CD4-positive, CD25-positive, alpha-beta regulatory T cell (primary cell): ENCODE measurements around the gene PKNOX2. TPM values are rescaled to one million over a fixed set of nuclear protein-coding genes. Genes with fewer than 3 reads are reported as not detected.
A peak's percentile ranks its signal among the peaks of the same experiment; 100 is the strongest.
"Not testable (repeated sequence)": the region's sequence is repeated elsewhere in the genome, so short reads cannot be mapped to it uniquely, and the experiment has no call there.

Experiments used
- ATAC-seq, 2 donors: fragments of 150-1000 bp; cut with Tn5 transposase; one replicate each; pipeline ENCODE4 v1.10.0; 2021; ENCODE audit warnings: low read depth in 2 of 2, moderate number of reproducible peaks in 2 of 2, moderate library complexity in 1 of 2
- DNase-seq, 3 donors: peaks; one replicate each; pipeline versions ENCODE4 v3.0.0 to v3.0.0-alpha.2; 2012 to 2022; ENCODE audit warnings: mixed read lengths in 1 of 3
- H3K27ac ChIP-seq: one replicate; pipeline ENCODE4 v1.7.0; 2013; ENCODE audit warnings: mild to moderate bottlenecking, low read length; ENCODE audit not compliant: insufficient read depth, poor library complexity, severe bottlenecking
- H3K27me3 ChIP-seq: one replicate; pipeline ENCODE4 v1.7.0; 2013; ENCODE audit warnings: low read length; ENCODE audit not compliant: control insufficient read depth, insufficient read depth
- H3K36me3 ChIP-seq: one replicate; pipeline ENCODE4 v1.7.0; 2013; ENCODE audit warnings: mild to moderate bottlenecking, low read length, moderate library complexity; ENCODE audit not compliant: control insufficient read depth, insufficient read depth
- H3K4me1 ChIP-seq: 2 replicates; pipeline ENCODE4 v1.7.0; 2013; ENCODE audit warnings: mild to moderate bottlenecking, low read length; ENCODE audit not compliant: insufficient read depth, control insufficient read depth, poor library complexity, severe bottlenecking
- H3K4me3 ChIP-seq: one replicate; pipeline ENCODE4 v1.7.0; 2013; ENCODE audit warnings: low read depth, mild to moderate bottlenecking, low read length, moderate library complexity
- H3K9me3 ChIP-seq, 2 experiments: 1 replicate in 1 of 2; 2 replicates in 1 of 2; pipeline ENCODE4 v1.7.0; 2013; ENCODE audit warnings: low read length in 2 of 2, mild to moderate bottlenecking in 1 of 2, moderate library complexity in 1 of 2; ENCODE audit not compliant: control insufficient read depth in 2 of 2
- H3K27ac Mint-ChIP-seq, 3 donors: one replicate each; pipeline ENCODE4 v1.8.0; 2020 to 2022; ENCODE audit warnings: mild to moderate bottlenecking in 3 of 3, mixed read lengths in 3 of 3, moderate library complexity in 2 of 3
- H3K27me3 Mint-ChIP-seq: one replicate; pipeline ENCODE4 v1.8.0; 2022; ENCODE audit warnings: mild to moderate bottlenecking, mixed read lengths
- H3K36me3 Mint-ChIP-seq: one replicate; pipeline ENCODE4 v1.8.0; 2020; ENCODE audit warnings: mixed read lengths
- H3K4me1 Mint-ChIP-seq, 4 donors: one replicate each; pipeline ENCODE4 v1.8.0; 2020 to 2022; ENCODE audit warnings: mixed read lengths in 4 of 4, mild to moderate bottlenecking in 1 of 4
- H3K4me3 Mint-ChIP-seq, 4 donors: one replicate each; pipeline ENCODE4 v1.8.0; 2020 to 2022; ENCODE audit warnings: mild to moderate bottlenecking in 4 of 4, mixed read lengths in 4 of 4, moderate library complexity in 3 of 4
- H3K9me3 Mint-ChIP-seq, 7 donors: one replicate each; pipeline ENCODE4 v1.8.0; 2020 to 2022; ENCODE audit warnings: mixed read lengths in 7 of 7, mild to moderate bottlenecking in 3 of 7, moderate library complexity in 2 of 7
- polyA plus RNA-seq, 4 donors: library from polyadenylated mRNA; unstranded; fragments of 300-500 nt; fragmentation: Illumina TruSeq; gene quantifications; one replicate each; pipeline ENCODE4 v1.2.3, GENCODE V29; 2021
- total RNA-seq: library from RNA; stranded (reverse); gene quantifications from one replicate; pipeline ENCODE4 v1.2.3, GENCODE V29; 2022

Gene PKNOX2
- total and polyA plus RNA-seq, 5 donors from 2014 or later: not detected

GRCh38 chr11:125215976-125216375 lies 51.4 kb downstream of the PKNOX2 start:
- no peaks in the 10 kb centered on the region for H3K36me3 ChIP-seq
- DNase-seq: no peak
- Mint-ChIP-seq H3K9me3 (no peaks in the 10 kb centered on the region), H3K36me3 (no peaks in the 10 kb centered on the region), H3K4me1 (no peaks in the 10 kb centered on the region), H3K4me3 (no peak overlapping the region), H3K27ac (no peak overlapping the region), H3K27me3 (peaks cover 18% of the 10 kb centered on the region)
- H3K9me3 ChIP-seq: no peaks in the 10 kb centered on the region
- no peaks in the 10 kb centered on the region for H3K4me1 ChIP-seq
- ATAC-seq: no peak
- no peak overlapping the region for H3K27ac ChIP-seq
- H3K27me3 ChIP-seq: no peaks in the 10 kb centered on the region
- no peak overlapping the region for H3K4me3 ChIP-seq

- H3K36me3 ChIP-seq: no peaks in the 10 kb centered on the region
- peak overlapping the region in 1 of 4 donors; percentile 28 for H3K4me3 Mint-ChIP-seq
- no peaks in the 10 kb centered on the region for H3K27me3 ChIP-seq
- no peaks in the 10 kb centered on the region for H3K9me3 ChIP-seq
- ATAC-seq (no peak), DNase-seq (no peak)
- H3K9me3 Mint-ChIP-seq: no peaks in the 10 kb centered on the region
- H3K27me3 Mint-ChIP-seq: peaks cover 22% of the 10 kb centered on the region
- no peaks in the 10 kb centered on the region for H3K36me3 Mint-ChIP-seq
- no peaks in the 10 kb centered on the region for H3K4me1 Mint-ChIP-seq
- H3K27ac ChIP-seq: no peak overlapping the region
- no peak overlapping the region for H3K4me3 ChIP-seq
- H3K4me1 ChIP-seq: no peaks in the 10 kb centered on the region
- H3K27ac Mint-ChIP-seq: no peak overlapping the region
These were observed 53.8 kb downstream of the PKNOX2 start for GRCh38 chr11:125218336-125218735.

- Histone ChIP-seq H3K4me3 (no peak overlapping the region), H3K36me3 (no peaks in the 10 kb centered on the region), H3K27me3 (no peaks in the 10 kb centered on the region), H3K9me3 (no peaks in the 10 kb centered on the region), H3K27ac (no peak overlapping the region), H3K4me1 (no peaks in the 10 kb centered on the region)
- H3K27me3 Mint-ChIP-seq: peaks cover 8% of the 10 kb centered on the region
- H3K36me3 Mint-ChIP-seq: no peaks in the 10 kb centered on the region
- no peak for DNase-seq
- H3K4me1 Mint-ChIP-seq: no peaks in the 10 kb centered on the region
- no peak for ATAC-seq
- no peaks in the 10 kb centered on the region for H3K9me3 Mint-ChIP-seq
- no peak overlapping the region for H3K4me3 Mint-ChIP-seq
- no peak overlapping the region for H3K27ac Mint-ChIP-seq
These were observed 56.9 kb downstream of the PKNOX2 start for GRCh38 chr11:125221461-125221860.

GRCh38 chr11:125222494-125222893 lies 57.9 kb downstream of the PKNOX2 start:
- H3K4me3 Mint-ChIP-seq: no peak overlapping the region
- no peaks in the 10 kb centered on the region for H3K36me3 Mint-ChIP-seq
- no peaks in the 10 kb centered on the region for H3K9me3 Mint-ChIP-seq
- H3K27me3 Mint-ChIP-seq: peaks cover 4% of the 10 kb centered on the region
- Histone ChIP-seq H3K27me3 (no peaks in the 10 kb centered on the region), H3K4me1 (no peaks in the 10 kb centered on the region), H3K9me3 (no peaks in the 10 kb centered on the region), H3K36me3 (no peaks in the 10 kb centered on the region), H3K4me3 (no peak overlapping the region), H3K27ac (no peak overlapping the region)
- no peaks in the 10 kb centered on the region for H3K4me1 Mint-ChIP-seq
- no peak overlapping the region for H3K27ac Mint-ChIP-seq
- ATAC-seq (no peak), DNase-seq (no peak)

- not testable (repeated sequence) for H3K9me3 Mint-ChIP-seq
These were observed 58.6 kb downstream of the PKNOX2 start for GRCh38 chr11:125223161-125223560.

GRCh38 chr11:125223901-125224361 lies 59.4 kb downstream of the PKNOX2 start:
- H3K9me3 ChIP-seq: no peaks in the 10 kb centered on the region
- H3K9me3 Mint-ChIP-seq: no peaks in the 10 kb centered on the region
- no peak overlapping the region for H3K4me3 ChIP-seq
- no peak overlapping the region for H3K27ac Mint-ChIP-seq
- H3K27me3 ChIP-seq: no peaks in the 10 kb centered on the region
- ATAC-seq: no peak
- H3K36me3 Mint-ChIP-seq: no peaks in the 10 kb centered on the region
- H3K36me3 ChIP-seq: no peaks in the 10 kb centered on the region
- no peaks in the 10 kb centered on the region for H3K4me1 ChIP-seq
- H3K27me3 Mint-ChIP-seq: peaks cover 4% of the 10 kb centered on the region
- no peak overlapping the region for H3K27ac ChIP-seq
- no peak for DNase-seq
- H3K4me1 Mint-ChIP-seq: no peaks in the 10 kb centered on the region
- H3K4me3 Mint-ChIP-seq: no peak overlapping the region

More at GRCh38 chr11:125223161-125223560, 58.6 kb downstream of the PKNOX2 start:
- not testable (repeated sequence) for H3K36me3 ChIP-seq, H3K4me3 Mint-ChIP-seq, H3K27ac Mint-ChIP-seq, H3K4me1 Mint-ChIP-seq, H3K27me3 ChIP-seq, H3K27ac ChIP-seq, H3K4me3 ChIP-seq, H3K4me1 ChIP-seq, H3K36me3 Mint-ChIP-seq, H3K9me3 ChIP-seq, ATAC-seq, DNase-seq, H3K27me3 Mint-ChIP-seq

GRCh38 chr11:125224391-125225021 lies 60.0 kb downstream of the PKNOX2 start:
- Mint-ChIP-seq H3K27ac (no peak overlapping the region), H3K27me3 (peaks cover 4% of the 10 kb centered on the region), H3K4me3 (no peak overlapping the region), H3K9me3 (no peaks in the 10 kb centered on the region), H3K36me3 (no peaks in the 10 kb centered on the region), H3K4me1 (no peaks in the 10 kb centered on the region)
- H3K36me3 ChIP-seq: no peaks in the 10 kb centered on the region
- H3K27ac ChIP-seq: no peak overlapping the region
- no peaks in the 10 kb centered on the region for H3K9me3 ChIP-seq
- H3K4me1 ChIP-seq: no peaks in the 10 kb centered on the region
- no peaks in the 10 kb centered on the region for H3K27me3 ChIP-seq
- no peak for ATAC-seq
- no peak overlapping the region for H3K4me3 ChIP-seq
- DNase-seq: no peak

- Histone ChIP-seq H3K27me3 (no peaks in the 10 kb centered on the region), H3K9me3 (no peaks in the 10 kb centered on the region), H3K4me1 (no peaks in the 10 kb centered on the region), H3K4me3 (no peak overlapping the region), H3K27ac (no peak overlapping the region), H3K36me3 (no peaks in the 10 kb centered on the region)
- Mint-ChIP-seq H3K36me3 (no peaks in the 10 kb centered on the region), H3K27ac (no peak overlapping the region), H3K4me3 (no peak overlapping the region), H3K4me1 (no peaks in the 10 kb centered on the region), H3K27me3 (peaks cover 9% of the 10 kb centered on the region), H3K9me3 (no peaks in the 10 kb centered on the region)
- no peak for ATAC-seq
- DNase-seq: no peak
These were observed 60.9 kb downstream of the PKNOX2 start for GRCh38 chr11:125225401-125225800.
